Astrocyte of the cerebellum (primary cell): ENCODE results near the gene DBT.
"Not testable (repeated sequence)": the region's sequence is repeated elsewhere in the genome, so short reads cannot be mapped to it uniquely, and the experiment has no call there.

Experiments
- DNase-seq: peaks from one replicate; pipeline ENCODE4 v3.0.0-alpha.2; 2011; ENCODE audit warnings: low read depth
- H3K4me3 ChIP-seq: 2 replicates; pipeline ENCODE4 v1.5.1; 2011; ENCODE audit warnings: mild to moderate bottlenecking, low read depth, low read length, moderate library complexity
- in situ Hi-C: cut with HindIII; loops from 2 replicates; pipeline ENCODE4 v1.10.0; 2017; ENCODE audit warnings: low sequenced_read_pairs
- TF ChIP-seq, protein P1 (sequence below): IDR thresholded peaks from 2 replicates; pipeline ENCODE4 v1.5.1; 2012; ENCODE audit warnings: low read length, low read depth, moderate library complexity, mild to moderate bottlenecking; ENCODE audit errors: missing control alignments

DBT gene

DNA sequence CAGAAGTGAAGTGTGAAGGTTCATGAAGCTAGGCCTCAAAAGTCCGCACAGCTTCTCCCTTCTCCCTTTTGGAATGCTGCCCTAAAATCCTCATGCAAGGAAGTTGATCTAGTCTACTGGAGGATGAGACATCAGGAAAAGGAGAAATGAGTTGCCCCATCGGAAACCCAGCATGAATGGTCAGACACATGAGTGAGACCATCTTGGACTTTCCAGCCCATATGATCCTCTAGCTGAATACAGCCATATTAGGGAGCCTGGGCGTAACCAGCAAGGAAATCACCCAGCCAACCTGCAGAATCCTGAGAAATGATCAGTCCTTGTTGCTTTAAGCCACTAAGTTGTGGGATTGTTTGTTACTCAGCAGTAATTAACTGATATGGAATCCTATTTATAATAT lies 12.5 kb downstream of the DBT start:
- TF ChIP-seq, protein P1, sequence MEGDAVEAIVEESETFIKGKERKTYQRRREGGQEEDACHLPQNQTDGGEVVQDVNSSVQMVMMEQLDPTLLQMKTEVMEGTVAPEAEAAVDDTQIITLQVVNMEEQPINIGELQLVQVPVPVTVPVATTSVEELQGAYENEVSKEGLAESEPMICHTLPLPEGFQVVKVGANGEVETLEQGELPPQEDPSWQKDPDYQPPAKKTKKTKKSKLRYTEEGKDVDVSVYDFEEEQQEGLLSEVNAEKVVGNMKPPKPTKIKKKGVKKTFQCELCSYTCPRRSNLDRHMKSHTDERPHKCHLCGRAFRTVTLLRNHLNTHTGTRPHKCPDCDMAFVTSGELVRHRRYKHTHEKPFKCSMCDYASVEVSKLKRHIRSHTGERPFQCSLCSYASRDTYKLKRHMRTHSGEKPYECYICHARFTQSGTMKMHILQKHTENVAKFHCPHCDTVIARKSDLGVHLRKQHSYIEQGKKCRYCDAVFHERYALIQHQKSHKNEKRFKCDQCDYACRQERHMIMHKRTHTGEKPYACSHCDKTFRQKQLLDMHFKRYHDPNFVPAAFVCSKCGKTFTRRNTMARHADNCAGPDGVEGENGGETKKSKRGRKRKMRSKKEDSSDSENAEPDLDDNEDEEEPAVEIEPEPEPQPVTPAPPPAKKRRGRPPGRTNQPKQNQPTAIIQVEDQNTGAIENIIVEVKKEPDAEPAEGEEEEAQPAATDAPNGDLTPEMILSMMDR = no peak
- no peak for DNase-seq
- in situ Hi-C loops = no loop called here
- no peak overlapping the region for H3K4me3 ChIP-seq

DNA sequence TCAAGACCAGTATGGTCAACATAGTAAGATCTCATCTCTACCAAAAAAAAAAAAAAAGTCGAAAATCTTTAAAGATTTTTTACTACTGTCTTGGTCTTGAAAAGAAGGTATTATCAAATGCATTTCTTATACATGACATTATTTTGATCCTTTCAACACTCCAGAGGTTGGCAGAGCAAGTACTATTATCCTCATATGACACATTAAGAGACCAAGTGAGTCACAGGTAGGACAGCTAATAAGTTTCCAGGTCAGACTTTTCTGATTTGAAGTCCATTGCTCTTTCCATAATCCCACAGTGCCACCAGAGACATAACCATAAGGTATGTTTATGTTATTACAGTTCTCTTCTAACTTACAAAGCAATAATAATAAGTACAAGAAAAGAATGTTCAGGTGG lies 15.2 kb downstream of the DBT start:
- H3K4me3 ChIP-seq = no peak overlapping the region
- in situ Hi-C loops = no loop called here
- no peak for DNase-seq
- TF ChIP-seq, protein P1 = no peak

DNA sequence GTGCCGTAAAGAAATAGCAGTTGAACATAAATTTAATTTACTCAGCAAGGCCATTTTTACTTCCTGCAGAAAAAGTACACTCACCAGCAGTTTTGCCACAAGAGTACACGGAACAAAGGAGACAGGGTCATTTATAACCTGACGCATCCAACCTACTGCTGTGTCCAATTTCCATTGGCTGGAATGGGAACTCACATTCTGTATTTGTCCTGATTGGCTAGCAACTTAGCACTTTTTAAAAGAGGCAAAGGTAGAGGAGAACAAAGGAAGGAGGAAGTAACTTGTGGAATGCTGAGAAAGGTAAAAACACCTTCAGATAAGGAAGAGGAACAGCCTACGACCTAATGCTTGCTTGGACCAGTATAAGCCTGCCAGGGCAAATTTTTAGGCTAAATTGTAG lies 16.1 kb downstream of the DBT start:
- DNase-seq, H3K4me3 ChIP-seq, in situ Hi-C loops: not testable (repeated sequence)

DNA sequence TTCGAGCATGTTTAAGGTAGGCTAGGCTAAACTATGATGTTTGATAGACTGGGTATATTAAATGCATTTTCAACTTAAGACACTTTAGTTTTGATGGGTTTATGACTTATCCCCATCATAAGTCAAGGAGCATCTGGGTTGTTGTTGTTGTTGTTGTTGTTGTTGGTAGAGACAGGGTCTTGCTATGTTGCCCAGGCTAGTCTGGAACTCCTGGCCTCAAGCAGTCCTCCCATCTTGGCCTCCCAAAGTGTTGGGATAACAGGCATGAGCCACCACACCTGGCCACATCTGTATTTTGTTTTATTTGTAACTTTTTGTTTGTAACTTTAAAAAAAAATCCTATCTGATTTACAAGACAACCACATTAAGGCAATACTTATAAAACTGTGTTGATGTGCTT lies 17.5 kb downstream of the DBT start:
- in situ Hi-C loops = no loop called here
- TF ChIP-seq, protein P1 = no peak
- DNase-seq = no peak
- H3K4me3 ChIP-seq = no peak overlapping the region

DNA sequence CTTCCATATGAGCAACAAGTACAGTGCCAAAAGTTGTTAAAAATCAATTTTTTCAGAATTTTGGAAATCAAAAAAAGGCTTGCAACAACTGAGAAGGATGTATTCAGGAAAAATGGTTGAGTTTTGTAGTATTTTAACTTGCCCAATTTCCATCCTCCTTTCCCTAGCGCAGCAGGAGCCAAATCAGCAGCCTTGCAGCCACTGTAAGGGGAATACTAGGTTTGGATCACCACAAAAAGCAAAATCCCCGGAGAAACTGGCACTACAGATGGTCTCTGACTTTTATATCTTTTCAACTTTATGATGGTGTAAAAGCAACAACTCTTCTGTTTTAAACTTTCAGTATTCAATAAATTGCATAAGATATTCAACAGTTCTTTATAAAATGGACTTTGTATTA lies 17.9 kb downstream of the DBT start:
- H3K4me3 ChIP-seq = no peak overlapping the region
- TF ChIP-seq, protein P1 = no peak
- in situ Hi-C loops = no loop called here
- DNase-seq = no peak

DNA sequence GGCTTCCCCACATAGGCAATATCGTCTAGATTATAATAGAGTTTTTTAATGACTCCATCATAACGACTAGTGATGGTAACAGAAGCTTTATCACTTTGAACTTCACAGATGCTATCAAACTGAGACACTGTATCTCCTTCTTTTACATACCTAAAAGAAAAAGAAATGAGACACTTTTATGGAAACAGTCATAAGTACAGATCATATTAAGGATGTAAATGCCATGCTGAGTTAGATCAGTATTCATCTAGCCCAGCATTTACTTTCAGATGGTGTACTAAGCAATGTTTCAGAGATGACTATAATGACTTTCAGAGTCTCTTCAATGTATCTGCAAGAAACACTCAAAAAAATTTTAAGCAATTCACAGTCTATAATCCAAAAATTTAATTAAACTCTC lies 18.9 kb downstream of the DBT start:
- no peak overlapping the region for H3K4me3 ChIP-seq
- in situ Hi-C loops = no loop called here
- DNase-seq = no peak
- TF ChIP-seq, protein P1 = no peak

DNA sequence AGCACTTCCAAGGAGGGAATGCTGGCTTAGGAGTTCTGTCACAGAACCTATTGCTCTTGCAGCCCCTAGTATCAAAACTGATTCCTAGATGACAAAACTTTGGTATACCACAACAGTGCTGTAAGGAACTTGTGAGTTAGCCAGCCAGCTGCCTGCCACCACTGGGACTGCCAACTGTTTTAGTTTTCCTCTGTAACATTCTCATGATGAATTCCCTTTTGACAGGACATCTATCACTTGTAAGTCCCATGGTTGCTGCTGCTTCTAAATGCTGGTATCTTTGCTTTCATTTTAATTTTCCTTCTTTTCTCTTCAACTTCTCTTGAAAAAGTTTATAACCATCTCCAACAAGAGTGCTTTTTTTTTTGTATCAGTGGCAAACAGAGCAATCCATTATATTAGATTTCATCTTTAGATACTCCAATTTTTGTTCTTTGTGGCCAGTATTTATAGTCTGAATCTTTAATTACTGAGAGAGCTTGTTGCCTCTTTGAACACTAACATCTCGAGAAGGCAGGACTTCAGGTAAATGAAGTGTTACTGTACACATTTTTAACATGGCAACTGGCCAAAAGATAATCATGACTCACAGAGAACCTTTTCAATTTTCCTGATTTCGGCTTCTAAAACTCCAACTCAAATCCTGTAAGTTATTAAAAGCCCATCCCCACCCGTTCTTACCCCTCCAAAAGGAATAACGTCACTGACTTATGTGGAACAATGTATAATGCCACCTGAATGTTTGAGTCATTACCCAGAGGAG lies 19.8 kb downstream of the DBT start:
- no peak for DNase-seq
- in situ Hi-C loops = no loop called here
- TF ChIP-seq, protein P1 = no peak
- H3K4me3 ChIP-seq = no peak overlapping the region
